Stimulated activated CD8-positive, alpha-beta memory T cell treated with anti-CD3 and anti-CD28 coated beads, Interleukin-12 subunit alpha, Interleukin-12 subunit beta, amount 100 ng/mL, for 24 hours (primary cell): ENCODE results near the gene TRAF7.

Experiments used
- DNase-seq: peaks from one replicate; pipeline ENCODE4 v3.0.0-alpha.2; 2020; ENCODE audit errors: extremely low read depth

Gene TRAF7

GRCh38 chr16:2165861-2166260 is 10.3 kb downstream of the TRAF7 start:
- no peak for DNase-seq

GRCh38 chr16:2166263-2167067 is 10.9 kb downstream of the TRAF7 start:
- no peak for DNase-seq

DNA sequence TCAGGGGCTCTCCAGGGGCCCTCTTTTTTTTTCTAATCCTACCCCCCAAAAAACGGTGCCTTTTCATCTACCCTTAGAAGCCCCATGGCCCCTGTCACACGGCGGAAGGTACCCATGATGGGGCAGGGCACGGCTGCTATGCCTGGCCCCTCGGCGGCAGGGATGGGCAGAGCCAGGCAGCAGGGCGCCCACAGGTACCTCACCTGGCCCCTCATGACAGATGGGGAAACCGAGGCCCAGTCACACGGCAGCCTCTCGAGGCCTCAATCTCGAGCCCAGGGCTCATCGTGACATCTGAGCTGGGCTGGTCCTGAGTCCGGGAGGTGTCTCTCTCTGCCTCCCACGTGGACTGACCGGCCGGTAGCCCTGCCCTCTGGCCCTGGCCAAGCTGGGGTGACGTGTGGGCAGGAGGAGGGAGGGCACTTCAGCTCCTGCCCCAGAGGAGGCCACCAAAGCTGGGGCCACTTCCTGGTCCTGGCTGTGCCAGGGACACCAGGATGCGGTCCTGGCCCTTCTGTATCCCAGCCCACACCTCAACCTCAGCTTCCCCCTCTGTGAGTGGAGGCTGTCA is 11.6 kb downstream of the TRAF7 start:
- no peak for DNase-seq

DNA sequence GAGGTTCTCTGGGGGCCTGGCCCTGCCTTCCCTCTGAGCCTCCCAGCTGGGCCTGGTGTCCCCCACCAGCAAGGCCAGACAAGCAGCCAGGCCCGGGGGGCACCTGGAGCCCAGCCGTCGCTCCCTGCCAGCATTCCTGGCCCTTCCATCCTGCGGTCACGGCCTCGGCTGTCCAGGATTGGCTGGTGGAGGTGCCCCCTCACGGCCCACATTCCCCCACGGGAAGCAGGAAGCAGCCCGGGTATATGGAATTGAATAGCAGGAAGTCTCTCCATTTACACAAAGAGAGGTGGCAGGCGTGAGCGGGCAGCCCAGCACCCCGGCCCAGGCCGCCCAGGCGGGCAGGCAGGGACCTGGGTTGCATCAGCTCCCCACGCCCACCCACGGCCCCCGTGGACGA is 14.5 kb downstream of the TRAF7 start:
- DNase-seq: no peak

DNA sequence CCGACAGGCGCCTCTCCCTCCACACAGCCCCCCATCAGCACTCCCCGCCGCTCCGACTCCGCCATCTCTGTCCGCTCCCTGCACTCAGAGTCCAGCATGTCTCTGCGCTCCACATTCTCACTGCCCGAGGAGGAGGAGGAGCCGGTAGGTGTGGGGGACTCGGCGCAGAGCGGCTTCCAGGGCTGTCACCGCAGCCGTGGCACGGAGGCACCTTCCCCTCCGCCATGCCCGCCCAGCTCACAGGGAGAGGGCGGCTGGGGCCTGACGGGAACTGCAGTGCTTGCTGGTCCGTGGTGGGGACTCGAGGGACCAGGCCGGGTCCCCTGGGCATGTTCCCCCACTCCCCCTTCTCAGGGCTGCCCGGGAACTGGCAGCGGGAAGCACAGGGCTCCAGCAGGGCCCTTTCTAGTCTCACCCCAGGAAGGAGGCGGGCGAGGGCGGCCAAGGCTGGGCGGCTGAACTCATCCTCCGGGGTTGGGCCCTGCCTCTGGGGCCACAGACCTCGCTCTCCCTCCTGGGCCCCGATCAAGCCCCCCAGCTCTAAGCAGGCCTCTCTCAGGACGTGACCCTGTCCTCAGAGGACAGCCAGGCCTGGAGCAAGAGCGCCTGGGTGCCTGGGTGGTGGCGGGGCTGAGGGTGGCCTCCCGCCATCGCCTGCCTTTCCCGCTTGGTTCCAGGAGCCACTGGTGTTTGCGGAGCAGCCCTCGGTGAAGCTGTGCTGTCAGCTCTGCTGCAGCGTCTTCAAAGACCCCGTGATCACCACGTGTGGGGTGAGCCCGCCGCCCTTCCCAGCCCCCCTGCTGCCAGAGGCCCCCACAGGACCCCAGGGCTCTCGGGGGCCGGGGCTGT is 15.2 kb downstream of the TRAF7 start:
- DNase-seq: no peak

DNA sequence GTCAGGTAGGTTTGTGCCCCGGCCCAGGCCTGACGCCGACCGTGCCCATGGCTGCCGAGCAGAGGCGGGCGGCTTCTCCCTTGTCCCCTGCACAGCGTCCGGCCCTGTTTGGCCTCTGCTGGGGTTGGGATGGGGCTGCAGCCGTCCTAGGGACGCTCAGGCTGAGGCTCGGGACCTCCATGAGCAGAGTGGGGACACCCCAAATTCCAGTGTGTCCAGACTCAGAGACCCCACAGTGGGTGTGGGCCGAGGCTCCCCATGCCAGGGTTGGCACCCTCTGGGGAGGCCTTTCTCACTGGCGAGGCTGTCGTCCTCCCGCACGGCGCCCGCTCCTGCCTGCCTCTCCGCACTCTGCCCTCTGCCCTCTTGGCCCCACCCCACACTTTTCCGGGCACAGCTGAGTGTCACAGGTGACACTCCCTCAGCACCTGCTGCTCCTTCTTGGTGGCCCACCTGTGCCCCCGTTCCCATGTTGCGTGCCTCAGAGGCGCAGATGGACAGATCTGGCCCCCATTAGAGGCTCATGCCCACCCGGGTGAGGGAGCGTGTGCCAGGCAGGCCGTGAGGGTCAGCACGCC is 16.1 kb downstream of the TRAF7 start:
- no peak for DNase-seq

- no peak for DNase-seq
Observed at GRCh38 chr16:2172688-2173335, 17.2 kb downstream of the TRAF7 start.

GRCh38 chr16:2173366-2173765 is 17.8 kb downstream of the TRAF7 start:
- DNase-seq: no peak

GRCh38 chr16:2173916-2174315 is 18.3 kb downstream of the TRAF7 start:
- DNase-seq: no peak

DNA sequence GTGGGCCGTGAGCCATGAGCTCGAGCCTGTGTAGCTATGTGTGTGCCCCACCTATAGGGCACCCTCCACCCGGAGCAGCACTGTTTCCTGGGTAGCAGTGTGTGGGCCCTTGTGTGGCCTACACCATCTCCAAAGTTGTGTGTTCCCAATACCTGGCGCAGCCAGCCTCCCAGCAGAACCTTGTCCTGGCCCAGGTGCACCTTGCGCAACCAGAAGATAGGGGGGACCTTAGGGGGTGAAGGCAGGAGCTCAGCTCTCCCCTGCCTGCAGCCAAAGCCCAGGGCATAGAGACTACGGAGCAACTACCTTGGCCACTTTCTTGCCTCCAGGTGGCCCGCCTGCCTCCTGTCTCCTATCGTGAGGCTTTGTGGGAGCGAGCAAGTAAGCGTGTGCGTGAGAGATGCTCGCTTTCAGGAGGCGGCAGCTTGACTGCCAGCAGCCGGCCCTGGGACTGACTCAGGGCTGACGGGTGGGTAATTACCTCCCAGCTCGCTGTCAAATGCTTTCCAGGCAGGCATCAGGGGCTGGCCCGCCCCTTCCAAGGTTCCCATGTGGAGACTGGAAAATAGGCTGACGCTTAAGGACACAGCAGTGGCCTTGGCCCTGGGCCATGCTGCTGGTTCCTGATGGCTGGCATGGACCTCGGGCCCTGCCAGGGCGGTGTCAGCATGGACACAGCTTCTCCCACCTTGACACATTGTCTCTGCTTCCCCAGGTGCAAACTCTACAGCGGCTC is 19.0 kb downstream of the TRAF7 start:
- no peak for DNase-seq

GRCh38 chr16:2175454-2175853 is 19.9 kb downstream of the TRAF7 start:
- no peak for DNase-seq

- no peak for DNase-seq
Observed at GRCh38 chr16:2176047-2176446, 20.5 kb downstream of the TRAF7 start.

DNA sequence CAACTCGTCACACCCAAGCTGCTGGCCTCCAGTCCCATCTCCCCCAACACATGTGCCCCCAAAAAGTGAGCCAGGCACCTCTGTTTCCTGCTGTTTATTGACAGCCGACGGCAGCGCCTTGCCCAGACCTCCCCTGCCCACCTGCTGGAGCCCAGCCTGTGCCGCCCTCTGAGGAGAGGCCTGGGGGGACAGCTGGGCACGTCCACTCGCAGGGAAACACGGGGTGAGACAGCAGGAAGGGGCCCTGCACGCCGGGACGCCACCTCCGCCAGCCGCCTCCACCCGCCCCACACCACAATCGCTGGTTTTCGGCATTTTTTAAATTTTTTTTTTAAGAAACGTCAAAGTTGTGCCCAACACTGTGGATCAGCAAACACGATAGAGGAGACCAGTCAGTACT is 21.5 kb downstream of the TRAF7 start:
- DNase-seq: no peak

GRCh38 chr16:2177561-2177960 is 22.0 kb downstream of the TRAF7 start:
- DNase-seq: no peak

DNA sequence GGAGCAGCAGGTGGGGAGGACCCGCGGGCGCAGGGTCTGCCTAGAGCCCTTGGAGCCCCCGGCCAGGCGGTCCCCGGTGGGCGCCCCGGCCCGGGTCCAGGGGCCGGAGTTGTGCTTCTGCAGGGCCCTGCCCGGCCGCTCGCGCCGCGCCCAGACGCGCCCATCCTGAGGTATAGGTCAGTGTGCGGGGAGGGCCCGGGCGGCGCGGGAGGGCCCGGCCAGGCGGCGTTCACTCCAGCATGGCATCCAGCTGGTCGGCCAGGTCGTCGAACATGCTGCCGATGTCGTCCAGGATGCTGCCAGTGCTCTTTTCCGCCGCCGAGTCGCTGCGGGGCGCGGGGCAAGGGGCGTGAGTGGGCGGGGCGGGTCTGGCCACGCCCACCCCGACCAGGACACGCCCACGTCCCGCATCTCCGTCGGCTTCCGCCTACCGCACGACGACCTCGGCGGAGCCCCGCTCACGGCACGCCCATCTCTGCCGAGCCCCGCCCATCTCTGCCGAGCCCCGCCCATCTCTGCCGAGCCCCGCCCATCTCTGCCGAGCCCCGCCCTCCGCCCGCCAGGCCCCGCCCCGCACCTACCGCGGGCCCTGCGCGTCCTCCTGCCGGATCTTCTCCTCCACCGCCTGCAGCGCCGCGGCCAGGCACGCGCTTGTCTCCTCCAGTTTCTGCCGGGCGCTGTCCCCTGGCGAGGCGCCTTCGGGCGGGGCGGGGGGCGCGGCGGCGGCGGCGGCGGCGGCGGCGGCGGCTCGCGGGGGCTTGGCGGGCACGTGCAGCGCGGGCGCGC is 22.9 kb downstream of the TRAF7 start:
- DNase-seq: no peak

DNA sequence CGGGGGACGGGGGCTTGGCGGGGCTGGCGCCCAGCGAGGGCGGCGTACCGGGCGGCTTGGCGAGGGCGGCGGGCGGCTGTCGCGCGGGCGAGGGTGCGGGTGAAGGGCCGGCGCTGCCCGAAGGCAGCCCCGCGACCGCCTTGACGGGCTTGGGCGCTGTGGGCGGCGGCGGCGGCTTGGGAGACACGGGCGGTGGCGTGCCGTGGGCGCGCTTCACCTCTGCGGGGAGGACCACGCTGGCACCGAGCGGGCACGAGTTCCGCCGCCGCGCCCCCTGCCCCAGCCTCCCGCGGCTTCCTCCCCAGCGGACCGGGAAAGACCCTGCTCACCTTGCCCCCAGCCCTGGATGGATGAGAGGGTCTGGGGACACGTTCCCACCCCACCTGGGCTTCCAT is 23.5 kb downstream of the TRAF7 start:
- DNase-seq: no peak

DNA sequence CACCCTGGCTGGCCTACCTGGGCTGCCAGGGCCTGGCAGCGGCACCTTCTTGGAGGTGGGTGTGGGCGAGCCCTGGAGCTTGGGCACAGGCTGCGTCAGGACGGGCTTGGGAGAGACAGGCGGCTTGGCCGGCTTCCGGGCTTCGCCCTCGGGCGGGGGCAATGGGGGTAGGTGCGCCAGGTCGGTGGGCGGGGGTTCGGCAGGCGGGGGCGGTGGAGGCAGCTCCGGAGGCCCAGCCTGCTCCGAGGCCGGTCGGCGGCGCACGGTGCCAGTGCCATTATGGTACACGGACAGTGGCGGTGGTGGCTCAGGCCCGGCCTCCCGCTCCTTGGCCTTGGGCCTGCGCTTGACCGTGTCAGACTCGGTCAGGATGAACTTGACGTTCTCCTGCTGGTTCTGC is 24.0 kb downstream of the TRAF7 start:
- no peak for DNase-seq

DNA sequence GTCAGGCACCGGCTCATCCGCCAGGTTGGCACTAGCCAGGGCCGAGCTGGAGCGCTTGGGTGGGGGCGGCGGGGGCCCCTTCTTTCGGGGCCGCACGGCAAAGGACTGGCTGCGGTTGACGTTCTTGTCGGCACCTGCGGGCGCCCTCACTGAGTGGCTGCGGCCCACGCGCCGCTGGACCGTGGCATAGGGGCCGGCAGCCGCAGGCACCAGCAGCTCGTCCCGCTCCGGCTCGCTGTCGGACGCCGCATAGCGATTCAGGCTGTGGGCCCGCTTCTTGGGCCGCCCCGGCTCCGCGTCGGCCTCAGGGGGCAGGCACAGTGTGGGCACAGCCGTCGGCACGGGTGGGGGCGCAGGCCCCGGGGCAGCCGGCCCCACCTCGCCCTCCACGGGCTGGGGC is 24.9 kb downstream of the TRAF7 start:
- DNase-seq: no peak

- DNase-seq: no peak
Observed at GRCh38 chr16:2180962-2181923, 25.7 kb downstream of the TRAF7 start.
